ENCODE data around the gene XPO6.

DNA sequence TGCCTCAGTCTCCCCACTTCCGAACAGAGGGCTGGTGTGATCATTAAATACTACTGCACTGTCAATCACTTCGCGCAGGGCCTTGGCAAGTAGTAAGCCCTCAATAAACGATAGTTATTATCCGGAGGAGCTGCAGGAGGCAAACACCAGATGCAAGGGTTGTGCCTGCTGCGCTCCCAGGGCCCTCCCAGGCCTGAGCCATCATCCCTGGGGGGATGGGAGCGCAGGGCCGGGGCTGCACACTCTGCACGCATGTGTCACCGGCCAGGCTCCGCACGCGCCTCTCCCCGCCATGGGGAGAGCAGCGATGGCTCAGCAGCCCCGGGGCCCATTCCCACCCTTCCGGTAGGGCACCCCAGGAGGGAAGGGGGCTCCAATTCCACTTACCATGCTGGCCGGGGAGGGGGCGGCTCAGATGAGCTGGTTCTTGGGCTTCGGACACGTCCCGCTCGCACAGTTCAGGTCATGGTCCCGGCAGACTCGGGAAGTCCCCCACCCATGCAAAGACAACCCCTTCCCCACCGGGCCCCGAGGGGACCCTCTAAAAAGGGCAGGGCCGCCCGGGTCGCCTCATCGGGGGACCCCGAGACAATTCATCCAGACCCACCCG lies 681 bp downstream of the XPO6 start:
- TF ChIP-seq, protein P1, sequence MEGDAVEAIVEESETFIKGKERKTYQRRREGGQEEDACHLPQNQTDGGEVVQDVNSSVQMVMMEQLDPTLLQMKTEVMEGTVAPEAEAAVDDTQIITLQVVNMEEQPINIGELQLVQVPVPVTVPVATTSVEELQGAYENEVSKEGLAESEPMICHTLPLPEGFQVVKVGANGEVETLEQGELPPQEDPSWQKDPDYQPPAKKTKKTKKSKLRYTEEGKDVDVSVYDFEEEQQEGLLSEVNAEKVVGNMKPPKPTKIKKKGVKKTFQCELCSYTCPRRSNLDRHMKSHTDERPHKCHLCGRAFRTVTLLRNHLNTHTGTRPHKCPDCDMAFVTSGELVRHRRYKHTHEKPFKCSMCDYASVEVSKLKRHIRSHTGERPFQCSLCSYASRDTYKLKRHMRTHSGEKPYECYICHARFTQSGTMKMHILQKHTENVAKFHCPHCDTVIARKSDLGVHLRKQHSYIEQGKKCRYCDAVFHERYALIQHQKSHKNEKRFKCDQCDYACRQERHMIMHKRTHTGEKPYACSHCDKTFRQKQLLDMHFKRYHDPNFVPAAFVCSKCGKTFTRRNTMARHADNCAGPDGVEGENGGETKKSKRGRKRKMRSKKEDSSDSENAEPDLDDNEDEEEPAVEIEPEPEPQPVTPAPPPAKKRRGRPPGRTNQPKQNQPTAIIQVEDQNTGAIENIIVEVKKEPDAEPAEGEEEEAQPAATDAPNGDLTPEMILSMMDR (IDR thresholded peaks at IDR 0.05): no peak
- peak in 1 of 2 donors; percentile 14 for TF ChIP-seq POLR2A (IDR thresholded peaks at IDR 0.05)
